HL-60/S4 treated with retinoic acid at 250 ng/mL for 4 days and 3 days (cell line): ENCODE measurements around the gene PLD4.

Source experiments
- in situ Hi-C: fragments of 300-500 bp; cut with MboI; formaldehyde crosslinking; loops from 2 replicates; pipeline ENCODE4 v1.7.0; 2022; ENCODE audit warnings: low sequenced_read_pairs

Gene PLD4

GRCh38 chr14:104973135-104973384 is 48.4 kb downstream of the PLD4 start:
- in situ Hi-C loops: no loop called here

DNA sequence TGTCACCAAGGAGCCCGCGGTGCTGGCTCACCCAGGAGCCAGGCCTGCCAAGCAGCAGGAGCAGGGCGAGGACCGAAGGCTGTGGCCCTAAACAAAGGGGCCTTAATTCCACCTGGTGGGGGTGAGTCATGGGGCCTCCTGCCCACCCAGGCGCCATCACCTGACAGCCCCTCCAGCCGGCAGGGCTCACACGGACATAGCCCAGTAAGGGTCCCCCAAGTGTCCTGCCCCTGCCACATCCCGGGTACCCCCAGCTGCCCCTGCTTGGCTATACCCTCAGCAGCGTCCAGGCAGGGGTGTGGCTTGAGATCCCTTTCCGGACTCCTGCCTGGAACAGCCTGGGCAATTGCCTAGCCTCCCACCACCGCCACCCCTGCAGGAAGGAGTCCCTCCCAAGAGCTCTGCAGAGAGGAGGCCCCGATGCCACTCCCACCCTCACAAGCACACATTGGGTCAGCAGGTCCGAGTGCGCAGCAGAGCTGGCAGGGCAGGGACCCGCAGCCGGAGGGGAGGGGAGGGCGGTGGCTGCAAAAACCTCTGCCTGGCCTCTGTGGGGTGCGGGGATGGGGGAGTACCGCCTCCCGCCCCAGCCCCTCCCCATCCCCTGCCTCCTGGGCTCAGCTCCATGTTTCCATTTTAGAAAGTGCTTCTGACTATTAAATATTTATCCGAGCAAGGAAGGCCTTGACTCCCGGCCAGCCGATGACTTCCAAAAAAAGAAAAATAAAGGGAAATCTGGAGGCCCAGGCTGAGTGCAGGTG is 48.9 kb downstream of the PLD4 start:
- in situ Hi-C loops: no loop called here

DNA sequence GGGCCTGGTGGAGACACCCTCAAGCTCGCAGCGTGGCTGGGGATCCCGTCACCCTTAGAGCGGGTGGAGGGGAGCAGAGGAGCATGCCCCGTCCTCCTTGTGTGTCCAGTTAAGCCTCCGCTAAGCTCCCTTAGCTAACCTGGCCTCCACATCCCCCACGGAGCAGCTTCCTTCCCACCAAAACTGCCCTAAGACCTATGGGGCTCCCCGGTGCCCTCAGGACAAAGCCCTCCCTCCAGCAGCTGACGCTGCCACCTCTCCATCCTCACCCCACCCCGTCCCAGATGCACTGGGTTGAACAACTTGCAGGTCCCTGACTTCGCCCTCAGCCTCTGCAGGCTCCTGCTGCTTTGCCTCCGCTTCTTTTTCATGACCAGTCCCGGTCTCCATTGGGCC is 49.5 kb downstream of the PLD4 start:
- in situ Hi-C loops: no loop called here

DNA sequence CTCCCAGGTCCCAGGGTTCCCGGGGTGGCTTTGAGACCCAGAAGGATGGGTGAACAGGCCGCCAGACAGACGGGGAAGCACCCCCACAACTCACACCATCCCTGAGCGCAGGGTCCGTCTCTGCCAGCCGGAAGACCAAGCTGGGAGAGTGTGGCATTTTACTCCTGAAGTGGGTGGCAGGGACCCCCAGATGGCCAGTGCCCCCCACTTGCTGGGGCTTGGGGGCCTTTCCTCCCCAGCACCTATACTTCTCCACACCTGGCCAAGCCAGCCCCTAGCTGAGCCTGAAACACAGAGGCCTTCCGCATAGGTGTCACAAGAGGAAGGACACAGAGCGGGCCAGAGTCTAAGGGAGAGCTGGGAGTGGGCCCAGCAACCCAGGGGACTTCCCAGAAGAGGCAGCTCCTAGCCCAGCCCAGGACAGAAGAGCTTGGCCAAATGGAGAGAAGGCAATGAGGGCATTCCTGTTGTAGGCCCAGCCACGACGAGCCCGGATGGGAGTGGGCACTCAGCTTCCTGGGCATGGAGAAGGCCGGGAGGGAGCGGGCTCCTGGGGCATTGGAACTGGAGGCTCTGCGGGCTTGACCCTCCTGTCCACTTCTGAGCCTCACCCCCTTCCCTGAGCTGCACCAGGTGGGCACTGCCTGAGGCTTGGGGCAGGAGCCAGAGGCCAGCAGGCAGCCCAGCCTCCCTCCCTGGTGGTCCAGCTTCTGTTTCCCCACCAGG is 50.1 kb downstream of the PLD4 start:
- in situ Hi-C loops: no loop called here

DNA sequence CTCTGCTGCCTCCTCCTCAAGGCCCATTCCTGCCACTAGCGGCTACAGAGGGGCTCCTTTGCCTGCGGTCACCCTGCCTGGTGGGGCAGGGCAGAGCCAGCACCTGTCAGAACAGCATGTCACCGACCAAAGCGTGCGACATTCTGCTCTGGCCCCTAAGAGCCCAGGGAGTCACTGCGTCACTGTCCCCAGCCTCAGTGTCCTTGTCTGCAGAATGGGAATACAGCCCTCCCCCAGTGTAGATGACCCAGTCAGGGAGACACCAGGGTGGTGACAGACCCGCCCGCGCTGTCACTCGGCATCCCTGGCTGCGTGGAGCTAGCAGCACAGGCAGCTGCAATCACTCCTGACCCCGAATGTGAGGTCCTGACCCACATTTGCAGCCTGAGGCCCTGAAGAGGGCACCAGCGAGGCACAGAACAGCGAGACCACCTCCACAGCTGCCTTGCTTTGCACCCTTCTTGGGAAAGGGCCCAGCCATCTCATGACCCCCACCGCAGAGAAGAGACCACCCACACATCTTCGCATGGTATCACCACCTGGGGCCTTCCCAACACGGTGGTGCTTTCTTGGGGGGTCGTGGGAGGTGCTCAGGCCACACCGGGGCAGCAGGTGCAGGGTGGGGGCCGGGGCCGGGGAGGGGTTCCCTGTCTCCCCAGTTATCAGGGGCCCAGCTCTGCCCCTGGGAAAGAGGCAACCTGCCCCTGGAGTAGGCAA is 51.0 kb downstream of the PLD4 start:
- in situ Hi-C loops: no loop called here

DNA sequence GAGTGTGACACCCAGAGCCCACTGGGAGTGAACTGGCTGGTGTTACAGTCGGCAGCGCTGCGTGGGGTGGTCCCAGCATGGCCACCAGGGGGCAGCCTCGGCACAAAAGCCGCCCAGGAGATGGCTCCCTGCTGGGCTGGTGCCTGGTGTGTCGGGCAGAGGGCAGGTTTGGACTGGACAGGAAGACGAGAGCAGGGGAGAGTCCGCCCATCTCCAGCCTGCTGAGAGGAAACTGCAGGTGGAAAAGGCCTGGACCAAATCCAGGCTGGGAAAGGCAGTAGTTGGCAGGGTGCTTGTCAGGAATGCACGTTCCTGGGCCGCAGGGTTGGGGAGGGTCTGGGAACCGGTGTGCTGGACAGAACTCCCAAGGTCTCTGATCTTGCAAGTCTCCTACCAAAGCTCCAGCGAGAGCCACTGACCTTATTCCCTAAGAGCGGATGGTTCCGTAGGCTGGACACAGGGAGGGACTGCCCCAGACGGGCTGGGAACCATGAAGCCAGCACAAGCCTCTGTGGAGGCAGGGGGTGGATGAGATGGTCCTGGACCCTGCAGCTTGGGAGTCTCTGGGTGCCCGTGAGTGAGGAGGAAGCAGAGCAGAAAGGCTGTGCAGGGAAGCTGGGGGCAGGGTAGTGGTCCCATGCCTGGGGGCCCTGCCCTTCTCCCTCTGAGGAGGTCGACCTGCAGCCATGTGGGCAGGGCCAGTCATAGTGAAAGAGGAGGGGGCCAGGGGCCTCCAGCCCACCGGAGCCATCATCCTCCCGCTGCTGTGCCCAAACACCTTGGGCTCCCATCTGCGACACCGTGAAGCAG is 51.7 kb downstream of the PLD4 start:
- in situ Hi-C loops: no loop called here

GRCh38 chr14:104977008-104977680 is 52.5 kb downstream of the PLD4 start:
- in situ Hi-C loops: no loop called here

DNA sequence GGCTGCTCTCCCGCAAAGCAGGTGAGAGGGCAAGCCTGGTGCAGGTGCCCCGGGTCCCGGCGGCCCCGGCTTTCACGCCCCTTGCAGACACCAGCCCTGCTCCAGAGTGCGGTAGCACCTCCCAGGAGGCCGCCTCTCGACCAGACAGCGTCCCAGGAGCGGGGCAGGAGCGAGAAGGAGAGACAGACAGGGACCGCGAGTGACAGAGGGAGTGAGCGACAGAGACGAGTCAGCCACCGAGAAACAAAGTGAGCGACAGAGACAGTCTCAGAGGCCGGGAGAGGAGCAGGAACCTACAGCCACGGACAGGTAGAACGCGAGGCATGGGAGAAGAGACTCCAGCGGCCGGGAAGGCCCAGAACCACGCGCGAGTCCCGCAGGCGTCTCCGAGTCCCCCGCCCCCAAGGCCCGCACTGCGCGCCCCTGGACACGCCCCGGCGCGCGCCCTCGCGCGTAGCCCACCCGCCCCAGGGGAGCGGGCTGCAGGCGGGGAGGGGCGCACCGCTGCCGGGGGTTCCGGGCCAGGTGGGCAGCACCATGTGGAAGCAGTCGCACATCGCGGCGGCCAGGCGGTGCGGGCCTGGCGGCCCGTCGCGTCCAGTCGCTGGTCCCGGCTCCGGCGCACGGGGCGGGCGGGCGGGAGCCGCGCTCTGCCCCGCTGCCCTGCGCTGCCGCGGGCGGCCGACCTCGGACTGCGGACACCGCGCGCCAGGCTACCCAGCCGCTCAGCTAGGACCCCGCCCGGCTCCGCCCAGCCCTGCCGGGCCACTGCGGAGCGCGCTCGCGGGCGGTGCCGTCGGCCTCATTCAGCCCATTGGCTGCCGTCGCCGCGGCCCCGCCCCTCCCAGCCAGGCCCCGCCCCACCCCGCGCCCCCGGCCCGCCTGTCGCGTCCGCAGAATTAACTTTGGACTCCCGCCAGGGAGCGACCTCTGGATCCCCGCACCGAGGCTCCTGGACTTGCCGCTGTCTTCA is 53.3 kb downstream of the PLD4 start, which contains the start of gene AHNAK2:
Gene AHNAK2, minus strand, starts transcription at position 694 of the 973 bp plus-strand sequence. Its CDS starts 137 bp downstream, at position 557.
- in situ Hi-C loops: no loop called here

- in situ Hi-C loops: no loop called here
These were observed 54.3 kb downstream of the PLD4 start for GRCh38 chr14:104978746-104979691.

DNA sequence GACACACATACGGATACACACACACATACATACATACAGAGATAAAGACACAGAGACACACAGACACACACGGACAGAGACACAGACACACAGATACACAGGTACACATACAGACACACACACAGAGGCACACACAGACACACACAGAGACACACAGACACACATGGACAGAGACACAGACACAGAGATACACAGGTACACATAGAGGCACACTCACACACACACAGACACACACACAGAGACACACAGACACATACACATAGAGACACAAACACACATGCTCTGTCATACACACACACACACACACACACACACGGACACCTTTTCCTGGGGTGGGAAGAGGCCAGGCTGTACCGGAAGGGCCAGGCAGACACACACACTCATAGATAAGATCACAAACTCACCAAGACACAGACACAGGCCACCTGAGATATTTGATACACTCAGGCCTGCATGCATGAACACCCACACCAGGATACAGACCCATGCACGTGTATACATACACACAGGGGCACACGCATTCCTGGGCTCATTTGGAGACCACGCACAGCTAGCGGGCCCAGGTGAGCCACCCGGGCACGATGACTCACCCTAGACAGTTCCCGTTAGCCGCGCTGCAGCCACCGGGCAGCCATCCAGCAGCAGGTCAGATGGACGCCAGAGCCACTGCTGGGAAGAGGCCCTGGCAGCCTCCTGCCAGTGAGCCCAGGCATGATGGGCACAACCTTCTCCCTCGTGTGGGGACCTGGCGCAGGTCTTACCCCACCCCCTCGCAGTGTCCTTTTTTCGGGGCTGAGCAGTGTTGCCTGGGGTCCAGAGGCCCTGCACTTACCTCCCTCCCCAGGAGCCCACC is 55.3 kb downstream of the PLD4 start:
- in situ Hi-C loops: no loop called here

DNA sequence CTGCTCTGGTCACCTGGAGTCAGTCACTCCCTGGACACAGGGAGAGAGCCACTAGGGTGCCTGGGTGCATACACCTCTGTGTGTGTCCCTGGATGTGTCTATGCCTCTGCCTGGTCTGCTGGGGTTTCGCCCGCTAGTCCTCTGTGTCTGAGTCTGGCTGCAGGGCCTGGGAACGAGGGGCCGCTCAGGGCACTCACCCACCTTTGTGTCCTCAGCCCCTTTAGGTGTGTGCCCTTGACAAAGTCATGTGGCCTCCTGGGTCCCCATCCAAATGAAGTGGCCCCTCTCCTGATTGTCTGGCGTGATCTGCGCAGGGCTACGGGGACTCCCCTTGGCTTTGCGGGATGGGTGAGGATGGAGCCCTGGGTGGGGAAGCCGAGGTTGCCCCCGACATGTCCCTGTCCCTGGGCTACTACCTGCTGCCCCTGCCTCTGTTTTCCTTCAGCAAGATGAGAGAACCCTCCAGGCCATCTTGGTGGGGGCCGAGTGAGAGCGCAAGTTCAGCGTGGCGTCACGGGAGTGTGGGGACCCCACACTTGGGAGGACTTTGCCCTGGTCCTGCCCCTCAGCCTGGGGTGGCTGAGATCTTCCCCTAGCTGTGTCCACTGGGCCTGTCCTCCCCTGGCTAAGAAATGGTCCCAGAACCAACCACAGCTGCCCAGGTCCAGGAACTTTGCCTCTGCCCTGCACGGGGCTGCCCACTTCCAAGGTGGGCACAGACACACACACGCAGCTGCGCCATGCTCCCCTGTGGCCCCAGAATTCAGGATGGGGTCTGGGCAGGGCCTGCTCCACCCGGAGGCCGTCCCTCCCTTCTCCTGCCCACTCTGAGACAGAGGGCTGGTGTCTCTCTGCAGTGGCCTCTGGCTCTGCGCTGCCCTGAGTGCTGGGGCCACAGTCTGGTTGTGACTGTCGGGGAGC is 56.2 kb downstream of the PLD4 start:
- in situ Hi-C loops: no loop called here

DNA sequence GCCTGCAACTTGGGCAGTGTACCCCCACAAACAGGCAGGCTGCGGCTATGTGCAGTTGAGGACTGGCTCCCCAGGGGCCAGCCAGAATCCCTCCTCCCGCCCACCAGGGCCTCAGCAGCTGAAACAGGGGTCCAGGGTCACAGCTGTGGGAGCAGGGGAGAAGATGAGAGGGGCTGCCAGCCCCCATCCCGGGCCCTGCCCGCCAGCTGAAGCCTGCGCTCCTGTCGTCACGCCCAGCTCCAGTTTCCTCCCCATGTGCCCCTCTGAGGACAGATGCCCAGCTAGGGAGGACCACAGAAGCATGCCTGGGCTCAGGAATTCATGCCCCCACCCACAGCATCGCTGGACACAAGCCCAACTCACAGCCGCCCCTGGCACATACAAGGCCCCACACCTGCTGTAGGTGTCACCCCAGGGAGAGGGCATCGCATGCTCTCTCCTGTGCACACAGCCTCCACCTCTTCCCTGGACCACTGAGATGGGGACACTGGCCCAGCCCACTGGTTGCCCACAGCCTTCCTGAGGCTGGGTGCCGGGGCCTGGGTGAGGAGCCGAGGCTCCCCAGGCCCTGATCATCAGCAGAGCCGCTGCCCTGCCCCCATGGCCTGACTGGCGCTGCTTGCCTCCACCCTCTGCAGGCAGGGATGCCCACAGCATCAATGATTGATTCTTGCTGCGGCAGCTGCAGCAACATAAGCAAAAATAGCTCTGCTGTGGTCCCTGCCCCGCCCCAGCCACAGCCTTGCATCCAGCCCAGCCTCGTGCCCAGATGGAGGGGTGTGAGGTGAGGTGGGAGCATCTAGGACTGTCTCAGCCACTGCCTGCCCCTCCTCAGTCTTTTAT is 57.2 kb downstream of the PLD4 start:
- in situ Hi-C loops: no loop called here

DNA sequence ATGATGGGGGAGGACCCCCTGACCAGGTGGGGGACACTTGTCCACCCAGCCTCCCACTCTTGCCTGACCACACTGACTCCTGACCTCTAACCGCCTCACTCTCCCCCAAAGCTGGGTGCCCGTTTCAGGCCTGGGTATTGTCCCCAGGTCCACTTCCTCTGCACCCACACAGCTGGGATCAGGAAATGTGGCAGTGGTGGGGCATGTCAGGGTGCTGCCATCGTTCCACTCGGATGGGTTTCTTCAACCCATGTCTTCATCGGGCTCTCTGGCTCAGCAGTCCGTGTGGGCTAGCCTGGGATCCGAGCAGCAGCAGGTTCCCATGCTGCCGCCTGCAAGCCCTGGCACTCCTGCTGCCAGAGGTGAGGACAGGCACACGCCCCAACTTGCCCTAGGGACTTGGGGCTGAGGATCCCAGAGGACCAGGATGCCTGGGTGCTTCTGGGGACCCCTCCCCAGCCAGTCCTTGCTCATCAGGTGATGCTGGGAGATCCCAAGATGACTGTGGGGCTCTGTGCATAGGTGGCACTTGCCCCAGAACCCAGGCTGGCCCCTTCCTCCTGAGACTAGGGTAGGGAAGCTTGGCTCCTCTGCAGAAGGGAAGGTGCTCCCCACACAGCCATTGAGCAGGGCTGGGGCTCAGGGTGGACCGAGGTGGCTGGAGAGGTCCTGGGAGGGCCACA is 58.0 kb downstream of the PLD4 start:
- in situ Hi-C loops: no loop called here
